GM18499 (cell line): Measurements from ENCODE around the gene DCK.
"Not testable (repeated sequence)": the region's sequence is repeated elsewhere in the genome, so short reads cannot be mapped to it uniquely, and the experiment has no call there.

Experiments
- ATAC-seq: cut with Tn5 transposase; IDR thresholded peaks from one replicate; pipeline ENCODE4 v1.9.1; 2021; ENCODE audit warnings: moderate number of reproducible peaks; ENCODE audit not compliant: insufficient read depth, unreplicated experiment

The DCK gene

GRCh38 chr4:70997546-70997945 lies 4.1 kb downstream of the DCK start:
- ATAC-seq = no peak

- ATAC-seq = not testable (repeated sequence)
Observed at GRCh38 chr4:70999639-71000038, 6.2 kb downstream of the DCK start.

DNA sequence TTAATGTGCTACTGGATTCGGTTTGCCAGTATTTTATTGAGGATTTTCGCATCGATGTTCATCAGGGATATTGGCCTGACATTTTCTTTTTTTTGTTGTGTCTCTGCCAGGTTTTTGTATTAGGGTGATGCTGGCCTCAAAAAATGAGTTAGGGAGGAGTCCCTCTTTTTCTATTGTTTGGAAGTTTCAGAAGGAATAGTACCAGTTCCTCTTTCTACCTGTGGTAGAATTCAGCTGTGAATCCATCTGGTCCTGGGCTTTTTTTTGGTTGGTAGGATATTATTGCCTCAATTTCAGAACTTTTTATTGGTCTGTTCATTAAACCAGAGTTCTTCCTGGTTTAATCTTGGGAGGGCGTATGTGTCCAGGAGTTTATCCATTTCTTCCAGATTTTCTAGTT lies 7.9 kb downstream of the DCK start:
- not testable (repeated sequence) for ATAC-seq

- ATAC-seq = no peak
Observed at GRCh38 chr4:71004281-71004851, 10.9 kb downstream of the DCK start.

- ATAC-seq = not testable (repeated sequence)
Observed at GRCh38 chr4:71005025-71005424, 11.6 kb downstream of the DCK start.

GRCh38 chr4:71006203-71006907 lies 12.9 kb downstream of the DCK start:
- ATAC-seq = peak; percentile 84

DNA sequence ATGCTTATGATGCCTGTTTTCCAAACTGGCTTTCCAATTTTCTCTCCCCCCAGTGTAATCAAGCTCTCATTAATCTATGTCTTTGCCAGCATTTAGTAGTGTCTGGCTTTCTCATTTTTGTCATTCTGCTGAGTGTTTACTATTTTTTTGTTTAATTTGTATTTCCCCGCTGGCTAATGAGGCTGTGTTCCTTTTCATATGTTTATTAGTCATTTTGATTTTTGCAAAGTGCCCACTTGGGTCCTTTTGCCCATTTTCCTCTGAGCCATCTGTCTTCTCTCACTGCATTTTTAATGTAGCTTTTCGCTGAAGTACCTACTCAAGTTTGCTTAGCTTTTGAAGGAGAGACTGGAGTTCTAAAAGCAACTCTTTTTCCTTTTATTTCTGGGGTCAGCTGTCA lies 14.7 kb downstream of the DCK start:
- no peak for ATAC-seq

DNA sequence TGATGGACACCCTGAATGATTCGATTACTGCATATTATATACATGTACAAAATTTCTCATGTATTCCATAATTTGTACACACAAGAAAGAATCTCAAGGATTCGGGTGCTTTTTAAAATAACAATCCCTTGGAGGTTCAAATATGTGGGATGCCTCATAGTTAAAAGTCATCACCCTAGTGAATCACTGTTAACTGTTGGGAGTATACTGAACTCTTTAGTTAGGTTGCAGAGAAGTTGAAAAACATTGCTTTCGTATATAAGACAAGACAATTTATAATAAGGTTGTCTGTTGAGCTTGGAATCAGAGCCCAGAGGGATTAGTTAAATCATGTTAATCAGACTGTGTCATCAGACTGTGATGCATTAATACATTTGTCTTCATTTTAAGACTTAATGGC lies 15.6 kb downstream of the DCK start:
- ATAC-seq = no peak

DNA sequence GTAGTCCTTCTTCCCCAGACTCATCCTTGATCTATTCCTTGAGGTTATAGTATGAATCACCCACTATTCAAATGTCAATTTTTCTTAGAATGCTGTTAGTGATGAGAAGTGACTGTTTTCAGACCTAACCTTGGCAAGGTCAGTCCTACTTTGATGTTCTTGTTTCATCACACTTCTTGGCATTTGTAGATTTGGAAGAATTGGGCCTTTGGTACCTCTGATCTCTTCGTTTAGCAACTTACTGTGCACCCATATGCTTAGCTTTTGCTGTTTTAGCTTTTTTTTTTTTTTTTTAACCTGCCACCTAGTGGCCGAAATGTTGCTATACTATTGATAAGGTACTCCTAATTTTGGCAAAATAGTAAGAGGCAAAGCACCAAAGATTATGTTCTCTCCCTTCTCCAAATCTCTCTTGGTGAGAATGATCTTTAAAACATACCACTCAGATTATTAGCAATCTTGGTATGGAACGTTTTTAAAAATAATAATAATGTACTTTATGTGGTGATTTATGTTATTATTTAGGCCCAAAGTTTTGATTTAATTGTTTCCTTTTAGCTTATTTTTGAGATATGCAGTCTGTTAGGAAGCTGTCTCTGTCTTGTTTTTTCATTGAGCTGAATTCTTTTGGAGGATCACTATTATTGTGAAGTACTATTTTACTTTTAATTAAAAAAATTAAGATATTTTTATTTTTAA lies 16.6 kb downstream of the DCK start:
- ATAC-seq = peak; percentile 59

DNA sequence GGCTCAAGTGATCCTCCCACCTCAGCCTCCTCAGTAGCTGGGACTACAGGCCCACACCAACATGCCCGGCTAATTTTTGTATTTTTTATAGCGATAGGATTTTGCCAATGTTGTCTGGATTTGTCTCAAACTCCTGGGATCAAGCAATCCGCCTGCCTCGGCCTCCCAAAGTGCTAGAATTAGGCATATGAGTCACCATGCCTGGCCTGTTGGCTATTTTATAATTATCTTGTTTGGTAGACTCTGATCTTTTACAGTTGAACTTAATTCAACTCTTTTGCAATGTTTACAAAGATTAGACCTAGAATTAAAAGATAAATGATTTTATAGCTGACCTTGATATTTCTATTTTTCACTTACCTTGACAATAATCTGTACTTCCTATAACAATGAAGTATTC lies 18.0 kb downstream of the DCK start:
- ATAC-seq = no peak

- not testable (repeated sequence) for ATAC-seq
Observed at GRCh38 chr4:71017391-71017790, 23.9 kb downstream of the DCK start.

DNA sequence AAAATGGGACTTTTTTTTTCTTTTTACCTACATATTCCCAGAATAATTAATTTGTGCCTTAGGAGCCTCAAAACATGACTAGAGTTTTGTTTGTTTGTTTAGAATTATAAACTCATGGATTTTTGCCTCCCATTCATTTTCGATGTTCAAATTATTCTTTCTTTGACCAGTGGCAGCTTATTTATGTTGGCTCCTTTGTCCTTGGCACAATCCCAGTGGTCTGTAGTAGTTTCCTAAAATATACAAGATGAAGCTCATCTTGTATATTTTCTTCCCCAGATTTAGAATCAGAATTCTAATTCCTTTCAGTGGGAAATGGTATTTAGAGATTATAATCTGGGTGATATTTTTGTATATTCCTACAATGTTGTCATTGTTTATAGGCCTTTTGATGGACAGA lies 27.2 kb downstream of the DCK start:
- no peak for ATAC-seq

GRCh38 chr4:71025654-71026053 lies 32.2 kb downstream of the DCK start:
- no peak for ATAC-seq

GRCh38 chr4:71026086-71026485 lies 32.6 kb downstream of the DCK start:
- no peak for ATAC-seq

DNA sequence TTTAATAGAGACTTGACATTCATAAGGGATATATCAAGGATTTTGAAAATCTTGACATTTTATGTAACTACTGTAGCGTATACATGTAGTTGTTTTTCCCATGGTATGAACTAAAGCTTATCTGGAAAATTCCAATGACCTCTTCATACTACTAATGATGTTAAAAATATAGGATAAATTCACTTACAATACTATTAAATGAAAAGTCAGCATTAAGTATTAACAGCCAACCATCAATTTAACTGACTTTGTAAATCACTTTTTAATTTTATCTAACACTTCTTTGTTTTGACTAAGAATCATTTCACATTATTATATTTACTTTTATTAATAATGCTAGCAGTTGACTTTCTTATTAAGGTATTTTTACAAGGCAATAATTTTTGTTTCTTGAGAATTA lies 34.2 kb downstream of the DCK start:
- no peak for ATAC-seq

DNA sequence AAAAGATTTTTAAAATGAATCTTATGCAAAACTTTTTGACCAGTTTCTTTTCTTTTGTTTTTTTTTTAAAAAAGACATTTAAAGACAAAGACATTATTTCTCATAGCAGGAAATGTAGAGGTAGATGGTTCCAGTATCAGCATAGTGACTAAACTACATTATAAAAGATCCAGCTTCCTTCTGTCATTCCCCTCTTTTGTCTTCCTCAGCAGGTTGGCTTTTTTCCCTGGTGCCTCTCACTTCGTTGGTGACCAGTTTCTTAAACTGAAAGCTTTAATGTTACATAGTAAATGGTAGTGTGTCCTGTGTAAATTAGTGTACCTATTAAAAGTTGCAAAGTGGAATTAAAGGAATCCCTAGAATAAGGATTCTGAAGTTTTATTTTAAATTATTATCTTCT lies 36.1 kb downstream of the DCK start:
- ATAC-seq = no peak

DNA sequence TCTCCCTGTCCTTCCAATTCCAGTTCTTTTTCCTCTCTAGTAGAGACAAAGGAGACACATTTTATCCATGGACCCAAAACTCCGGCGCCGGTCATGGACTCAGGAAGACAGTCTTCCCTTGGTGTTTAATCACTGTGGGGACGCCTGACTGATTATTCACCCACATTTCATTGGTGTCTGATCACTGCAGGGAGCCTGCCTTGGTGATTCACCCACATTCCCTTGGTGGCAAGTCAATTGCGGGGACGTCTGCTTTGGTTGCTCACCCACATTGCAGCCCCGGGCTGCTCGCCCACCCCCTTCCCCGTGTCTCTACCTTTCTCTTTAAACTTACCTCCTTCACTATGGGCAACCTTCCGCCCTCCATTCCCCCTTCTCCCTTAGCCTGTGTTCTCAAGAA lies 38.7 kb downstream of the DCK start:
- ATAC-seq = not testable (repeated sequence)

DNA sequence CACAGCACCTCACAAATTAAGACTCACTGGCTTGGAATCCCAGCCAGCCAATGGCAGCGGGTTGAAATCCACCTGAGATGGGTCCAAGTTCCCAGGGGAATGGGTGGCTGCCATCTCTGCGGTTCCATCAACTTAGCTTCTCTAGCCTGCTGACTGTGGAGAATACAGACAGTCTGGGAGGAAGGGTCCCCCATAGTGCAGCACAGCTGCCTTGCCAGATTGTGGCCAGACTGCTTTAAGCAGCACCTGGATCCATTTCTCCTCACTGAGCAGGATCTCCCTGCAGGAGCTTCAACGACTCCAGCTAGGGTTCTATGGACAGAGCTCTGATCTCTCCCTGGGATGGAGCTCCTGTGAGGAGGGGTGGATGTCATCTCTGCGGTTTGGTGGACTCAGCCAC lies 51.8 kb downstream of the DCK start:
- ATAC-seq = no peak

- no peak for ATAC-seq
Observed at GRCh38 chr4:71049395-71049794, 55.9 kb downstream of the DCK start.

DNA sequence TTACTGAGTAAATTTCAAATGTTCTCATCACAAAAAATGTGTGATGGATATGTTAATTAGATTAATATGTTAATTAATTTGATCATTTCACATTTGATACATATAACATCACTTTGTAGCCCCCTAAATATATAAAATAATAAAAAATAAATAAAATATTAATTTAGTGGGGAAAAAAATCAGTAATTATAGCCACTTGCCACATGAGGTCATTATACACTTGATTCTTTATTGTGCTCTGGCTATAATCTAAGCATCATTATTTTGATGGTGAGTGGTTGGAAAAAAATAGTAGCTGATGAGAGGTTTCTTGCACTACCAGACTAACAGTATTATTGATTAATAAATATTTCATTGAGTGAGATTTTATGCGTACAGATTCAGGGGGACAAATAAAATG lies 57.4 kb downstream of the DCK start:
- no peak for ATAC-seq

- ATAC-seq = no peak
Observed at GRCh38 chr4:71052034-71052433, 58.6 kb downstream of the DCK start.

GRCh38 chr4:71052716-71053115 lies 59.3 kb downstream of the DCK start:
- no peak for ATAC-seq
